Caco-2 (cell line): ENCODE results near the gene CIAO1. TPM values are rescaled to one million over a fixed set of nuclear protein-coding genes. Genes with fewer than 3 reads are reported as not detected.

ENCODE experiments used
- BruUV-seq: library from RNA; stranded (reverse); fragments of 400-500 nt; replicated peaks from 2 replicates; lab custom pipeline; 2021; lab: Mats Ljungman, UMichigan
- CTCF ChIA-PET: fragments of 300-600 bp; sonication (Branson Sonifier 250); formaldehyde crosslinking; loops from one replicate; lab custom pipeline; 2022; ENCODE audit warnings: antibody characterized with exemption; lab: Charles Lee
- POLR2A ChIA-PET: fragments of 300-600 bp; sonication (Branson Sonifier 250); formaldehyde crosslinking; loops from one replicate; lab custom pipeline; 2022; ENCODE audit warnings: antibody characterized with exemption; lab: Charles Lee
- DNase-seq, 2 experiments: peaks; one replicate each; pipeline versions ENCODE4 v3.0.0 to v3.0.0-alpha.2; 2020 to 2022
- H3K27me3 ChIP-seq: replicated peaks from 2 replicates; pipeline ENCODE4 v1.6.0; 2011; ENCODE audit warnings: low read length; ENCODE audit not compliant: control insufficient read depth, insufficient read depth
- H3K36me3 ChIP-seq: 2 replicates; pipeline ENCODE4 v1.5.1; 2011; ENCODE audit warnings: low read length; ENCODE audit not compliant: control insufficient read depth, insufficient read depth
- H3K4me1 ChIP-seq: fragments of 250-450 bp; sonication (Bioruptor Pico); 2 replicates; pipeline ENCODE4 v1.5.1; 2020; ENCODE audit warnings: mild to moderate bottlenecking
- H3K4me3 ChIP-seq: 2 replicates; pipeline ENCODE4 v1.5.1; 2011; ENCODE audit warnings: low read depth, mild to moderate bottlenecking, control low read depth, low read length
- H3K9me3 ChIP-seq: fragments of 250-450 bp; sonication (Bioruptor Pico); 2 replicates; pipeline ENCODE4 v1.5.1; 2020; ENCODE audit warnings: mild to moderate bottlenecking, moderate library complexity
- H3K27ac Mint-ChIP-seq: one replicate; pipeline ENCODE4 v1.8.0; 2022; ENCODE audit warnings: mixed read lengths; ENCODE audit not compliant: unreplicated experiment
- H3K27me3 Mint-ChIP-seq: one replicate; pipeline ENCODE4 v1.8.0; 2022; ENCODE audit warnings: mixed read lengths; ENCODE audit not compliant: insufficient read depth, unreplicated experiment
- H3K36me3 Mint-ChIP-seq: one replicate; pipeline ENCODE4 v1.8.0; 2022; ENCODE audit warnings: mild to moderate bottlenecking, mixed read lengths; ENCODE audit not compliant: insufficient read depth, unreplicated experiment
- H3K4me1 Mint-ChIP-seq: one replicate; pipeline ENCODE4 v1.8.0; 2022; ENCODE audit warnings: low read depth, mixed read lengths; ENCODE audit not compliant: unreplicated experiment
- H3K4me3 Mint-ChIP-seq: one replicate; pipeline ENCODE4 v1.8.0; 2022; ENCODE audit warnings: mild to moderate bottlenecking, moderate library complexity, mixed read lengths; ENCODE audit not compliant: unreplicated experiment
- H3K9me3 Mint-ChIP-seq: one replicate; pipeline ENCODE4 v1.8.0; 2022; ENCODE audit warnings: mixed read lengths; ENCODE audit not compliant: unreplicated experiment
- intact Hi-C: fragments of 100-400 bp; cut with micrococcal nuclease; formaldehyde crosslinking; loops from one replicate; pipeline ENCODE4 v1.10.0; 2022; ENCODE audit not compliant: unreplicated experiment
- total RNA-seq: library from RNA; stranded (reverse); gene quantifications from 2 replicates; pipeline ENCODE4 v1.2.3, GENCODE V29; 2022
- TF ChIP-seq, protein P1 (sequence below), 2 experiments: fragments of 200-600 bp in 1 of 2; IDR thresholded peaks; 1 replicate in 1 of 2; 2 replicates in 1 of 2; pipeline versions ENCODE4 v1.5.1 to v1.8.0; 2011 to 2022; ENCODE audit warnings: antibody characterized with exemption in 1 of 2, control low read depth in 1 of 2, inconsistent platforms in 1 of 2, low read depth in 1 of 2, low read length in 1 of 2, mild to moderate bottlenecking in 1 of 2, moderate library complexity in 1 of 2; ENCODE audit not compliant: insufficient read depth in 1 of 2, severe bottlenecking in 1 of 2, unreplicated experiment in 1 of 2

CIAO1 gene
- total RNA-seq, 1 experiment from 2014 or later: 97.9 TPM

DNA sequence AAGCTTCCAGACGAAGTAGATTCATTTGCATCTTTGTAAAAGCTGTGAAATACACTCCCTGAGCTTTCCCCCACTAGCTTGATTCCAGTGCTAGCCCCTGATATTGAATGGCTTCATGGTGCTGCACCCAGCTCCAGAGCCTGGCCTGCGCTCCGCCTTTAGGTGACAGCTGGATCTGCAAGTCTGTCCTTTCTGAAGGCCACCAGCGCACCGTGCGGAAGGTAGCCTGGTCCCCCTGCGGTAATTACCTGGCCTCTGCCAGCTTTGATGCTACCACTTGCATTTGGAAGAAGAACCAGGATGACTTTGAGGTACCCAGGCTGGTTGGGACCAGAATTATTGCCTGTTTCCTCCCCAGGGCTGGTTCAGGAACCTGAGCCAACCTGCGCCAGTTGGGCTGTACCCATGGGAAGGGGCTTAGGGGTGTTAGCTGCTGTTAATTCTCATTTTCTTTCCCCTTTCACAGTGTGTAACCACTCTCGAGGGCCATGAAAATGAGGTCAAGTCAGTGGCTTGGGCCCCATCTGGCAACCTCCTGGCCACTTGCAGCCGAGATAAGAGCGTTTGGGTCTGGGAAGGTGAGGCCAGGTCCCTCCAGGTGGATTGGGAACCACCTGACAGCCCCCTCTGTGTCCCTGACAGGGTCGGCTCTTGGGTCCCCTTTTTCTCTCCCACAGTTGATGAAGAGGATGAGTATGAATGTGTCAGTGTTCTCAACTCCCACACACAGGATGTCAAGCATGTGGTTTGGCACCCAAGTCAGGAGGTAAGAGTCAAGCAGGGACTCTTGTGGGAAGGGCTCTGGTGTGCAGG, 1.3 kb downstream of the CIAO1 start:
- Histone ChIP-seq H3K36me3 (peaks cover 1% of the 10 kb centered on the region; the same call in 1 of the 2 replicates), H3K9me3 (no peaks in the 10 kb centered on the region), H3K4me3 (peak overlapping the region; percentile 96), H3K27me3 (no peaks in the 10 kb centered on the region), H3K4me1 (peaks cover 16% of the 10 kb centered on the region)
- ChIA-PET CTCF (interaction anchor here (0.6 to 1.2 kb wide), 13 partner anchors 14 to 275 kb away, joined by 3 to 15 read pairs (median 5); partner anchors contain the start of genes ASTL, NCAPH and STARD7), POLR2A (interaction anchor here (0.6 kb wide), 1 partner anchor 59 kb away, joined by 3 read pairs; the partner anchor contains the start of gene STARD7)
- intact Hi-C loops: loop anchor here (1.0 to 10.0 kb wide), 6 partner anchors 15 to 273 kb away; partner anchors contain the start of genes ANKRD36C, ASTL and NEURL3
- peak overlapping the region; percentile 67 for H3K27ac Mint-ChIP-seq
- H3K4me1 Mint-ChIP-seq: peaks cover 8% of the 10 kb centered on the region
- no peaks in the 10 kb centered on the region for H3K9me3 Mint-ChIP-seq
- H3K4me3 Mint-ChIP-seq: peak overlapping the region; percentile 88
- DNase-seq: peak; percentile 76 to 77
- no TSS peak for BruUV-seq
- peaks cover 61% of the 10 kb centered on the region for H3K36me3 Mint-ChIP-seq
- TF ChIP-seq, protein P1, sequence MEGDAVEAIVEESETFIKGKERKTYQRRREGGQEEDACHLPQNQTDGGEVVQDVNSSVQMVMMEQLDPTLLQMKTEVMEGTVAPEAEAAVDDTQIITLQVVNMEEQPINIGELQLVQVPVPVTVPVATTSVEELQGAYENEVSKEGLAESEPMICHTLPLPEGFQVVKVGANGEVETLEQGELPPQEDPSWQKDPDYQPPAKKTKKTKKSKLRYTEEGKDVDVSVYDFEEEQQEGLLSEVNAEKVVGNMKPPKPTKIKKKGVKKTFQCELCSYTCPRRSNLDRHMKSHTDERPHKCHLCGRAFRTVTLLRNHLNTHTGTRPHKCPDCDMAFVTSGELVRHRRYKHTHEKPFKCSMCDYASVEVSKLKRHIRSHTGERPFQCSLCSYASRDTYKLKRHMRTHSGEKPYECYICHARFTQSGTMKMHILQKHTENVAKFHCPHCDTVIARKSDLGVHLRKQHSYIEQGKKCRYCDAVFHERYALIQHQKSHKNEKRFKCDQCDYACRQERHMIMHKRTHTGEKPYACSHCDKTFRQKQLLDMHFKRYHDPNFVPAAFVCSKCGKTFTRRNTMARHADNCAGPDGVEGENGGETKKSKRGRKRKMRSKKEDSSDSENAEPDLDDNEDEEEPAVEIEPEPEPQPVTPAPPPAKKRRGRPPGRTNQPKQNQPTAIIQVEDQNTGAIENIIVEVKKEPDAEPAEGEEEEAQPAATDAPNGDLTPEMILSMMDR (IDR thresholded peaks at IDR 0.05; ENCODE audit: insufficient read depth in 1 of 2, low read depth in 1 of 2, low read length in 1 of 2, severe bottlenecking in 1 of 2, unreplicated experiment in 1 of 2): peak; percentile 70 to 84
- H3K27me3 Mint-ChIP-seq: no peaks in the 10 kb centered on the region

DNA sequence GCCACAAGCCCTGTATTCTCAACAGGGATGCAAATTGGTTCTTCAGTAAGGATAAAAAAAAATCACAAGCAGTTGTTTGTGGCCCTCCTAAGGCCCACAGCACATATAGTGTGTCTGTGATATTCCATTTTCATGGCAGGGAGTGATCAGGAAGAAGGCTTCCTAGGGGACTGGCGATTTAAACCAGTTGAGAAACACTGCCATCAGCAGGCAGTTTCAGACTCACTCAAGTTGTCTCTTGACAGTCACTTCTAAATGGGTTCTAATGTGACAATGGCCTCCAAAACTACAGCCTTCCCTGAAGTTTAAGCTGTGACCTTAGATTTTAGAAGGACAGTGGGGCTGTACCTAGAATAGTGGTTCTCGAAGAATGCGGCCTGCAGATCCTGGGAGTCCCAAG, 6.0 kb downstream of the CIAO1 start:
- BruUV-seq: no TSS peak
- no peaks in the 10 kb centered on the region for H3K27me3 ChIP-seq
- no peaks in the 10 kb centered on the region for H3K9me3 ChIP-seq
- ChIA-PET POLR2A (no interaction called here), CTCF (no interaction called here)
- H3K4me3 ChIP-seq: no peak overlapping the region
- no peak overlapping the region for H3K27ac Mint-ChIP-seq
- H3K36me3 ChIP-seq: peaks cover 3% of the 10 kb centered on the region
- no peaks in the 10 kb centered on the region for H3K4me1 Mint-ChIP-seq
- intact Hi-C loops: no loop called here
- H3K27me3 Mint-ChIP-seq: no peaks in the 10 kb centered on the region
- H3K36me3 Mint-ChIP-seq: peaks cover 88% of the 10 kb centered on the region
- no peak for DNase-seq
- no peak overlapping the region for H3K4me3 Mint-ChIP-seq
- TF ChIP-seq, protein P1 (IDR thresholded peaks at IDR 0.05; ENCODE audit: insufficient read depth in 1 of 2, low read depth in 1 of 2, low read length in 1 of 2, severe bottlenecking in 1 of 2, unreplicated experiment in 1 of 2): no peak
- H3K4me1 ChIP-seq: 0 out of 2 replicates have a peak, but pooled peaks cover 3% of the 10 kb centered on the region
- no peaks in the 10 kb centered on the region for H3K9me3 Mint-ChIP-seq

DNA sequence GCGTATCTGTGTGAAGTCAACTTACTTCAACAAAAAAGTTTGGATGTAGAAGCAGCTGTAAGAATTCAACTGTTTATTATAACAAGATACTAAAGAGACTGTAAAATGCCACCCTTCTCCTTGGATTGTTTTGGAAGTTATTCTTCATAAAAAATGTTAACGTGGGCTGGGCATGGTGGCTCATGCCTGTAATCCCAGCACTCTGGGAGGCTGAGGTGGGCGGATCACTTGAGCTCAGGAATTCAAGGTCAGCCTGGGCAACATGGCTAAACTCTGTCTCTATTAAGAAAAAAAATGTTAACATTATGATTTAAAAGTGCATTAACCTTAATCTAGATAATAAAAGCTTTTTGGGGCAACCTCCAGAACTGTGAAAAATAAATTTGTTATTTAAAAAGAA, 7.7 kb downstream of the CIAO1 start:
- TF ChIP-seq, protein P1 (IDR thresholded peaks at IDR 0.05; ENCODE audit: insufficient read depth in 1 of 2, low read depth in 1 of 2, low read length in 1 of 2, severe bottlenecking in 1 of 2, unreplicated experiment in 1 of 2): no peak
- ChIA-PET CTCF (interaction anchor here (0.7 kb wide), 1 partner anchor 236 kb away, joined by 7 read pairs; no protein-coding TSS in a partner anchor), POLR2A (interaction anchor here (0.5 kb wide), 1 partner anchor 123 kb away, joined by 4 read pairs; no protein-coding TSS in a partner anchor)
- no peaks in the 10 kb centered on the region for H3K9me3 ChIP-seq
- H3K4me3 ChIP-seq: no peak overlapping the region
- no peak for DNase-seq
- Mint-ChIP-seq H3K4me3 (no peak overlapping the region), H3K27me3 (no peaks in the 10 kb centered on the region), H3K9me3 (no peaks in the 10 kb centered on the region), H3K27ac (no peak overlapping the region), H3K36me3 (peaks cover 90% of the 10 kb centered on the region), H3K4me1 (no peaks in the 10 kb centered on the region)
- no TSS peak for BruUV-seq
- no peaks in the 10 kb centered on the region for H3K4me1 ChIP-seq
- peaks cover 14% of the 10 kb centered on the region for H3K36me3 ChIP-seq
- H3K27me3 ChIP-seq: no peaks in the 10 kb centered on the region
- intact Hi-C loops: no loop called here
